Memory B cell (primary cell): ENCODE results near the gene PPME1.

Experiments used
- ATAC-seq: fragments of 150-1000 bp; cut with Tn5 transposase; 2 replicates; pipeline ENCODE4 v1.10.0; 2021; ENCODE audit warnings: low read depth, mild to moderate bottlenecking, moderate library complexity
- DNase-seq, 2 donors: peaks; one replicate each; pipeline ENCODE4 v3.0.0; 2022; ENCODE audit warnings: low spot score in 2 of 2
- H3K27ac Mint-ChIP-seq: one replicate; pipeline ENCODE4 v1.8.0; 2022; ENCODE audit warnings: mild to moderate bottlenecking, moderate library complexity, mixed read lengths
- H3K27me3 Mint-ChIP-seq: one replicate; pipeline ENCODE4 v1.8.0; 2022; ENCODE audit warnings: mixed read lengths
- H3K36me3 Mint-ChIP-seq: one replicate; pipeline ENCODE4 v1.8.0; 2022; ENCODE audit warnings: mild to moderate bottlenecking, mixed read lengths
- H3K4me1 Mint-ChIP-seq: one replicate; pipeline ENCODE4 v1.8.0; 2022; ENCODE audit warnings: mixed read lengths
- H3K4me3 Mint-ChIP-seq: one replicate; pipeline ENCODE4 v1.8.0; 2022; ENCODE audit warnings: mild to moderate bottlenecking, moderate library complexity, mixed read lengths
- H3K9me3 Mint-ChIP-seq: one replicate; pipeline ENCODE4 v1.8.0; 2022; ENCODE audit warnings: mixed read lengths

The PPME1 gene

GRCh38 chr11:74179234-74180052 lies 8.4 kb downstream of the PPME1 start:
- Mint-ChIP-seq H3K9me3 (no peaks in the 10 kb centered on the region), H3K4me1 (peaks cover 10% of the 10 kb centered on the region), H3K4me3 (no peak overlapping the region), H3K36me3 (peaks cover 11% of the 10 kb centered on the region), H3K27me3 (no peaks in the 10 kb centered on the region), H3K27ac (no peak overlapping the region)
- DNase-seq (no peak), ATAC-seq (no peak)

GRCh38 chr11:74182635-74183034 lies 11.5 kb downstream of the PPME1 start:
- no peak overlapping the region for H3K27ac Mint-ChIP-seq
- no peaks in the 10 kb centered on the region for H3K27me3 Mint-ChIP-seq
- no peak overlapping the region for H3K4me3 Mint-ChIP-seq
- no peaks in the 10 kb centered on the region for H3K9me3 Mint-ChIP-seq
- DNase-seq (no peak), ATAC-seq (no peak)
- H3K36me3 Mint-ChIP-seq, result peaks cover 14% of the 10 kb centered on the region
- H3K4me1 Mint-ChIP-seq, result peaks cover 12% of the 10 kb centered on the region

GRCh38 chr11:74185285-74185684 lies 14.2 kb downstream of the PPME1 start:
- Mint-ChIP-seq H3K27ac (no peak overlapping the region), H3K36me3 (peaks cover 14% of the 10 kb centered on the region), H3K27me3 (no peaks in the 10 kb centered on the region), H3K9me3 (peaks cover under 1% of the 10 kb centered on the region), H3K4me1 (peaks cover 7% of the 10 kb centered on the region), H3K4me3 (no peak overlapping the region)
- DNase-seq, result no peak
- no peak for ATAC-seq

GRCh38 chr11:74185695-74186094 lies 14.6 kb downstream of the PPME1 start:
- Mint-ChIP-seq H3K36me3 (peaks cover 18% of the 10 kb centered on the region), H3K9me3 (peaks cover 4% of the 10 kb centered on the region), H3K4me3 (no peak overlapping the region), H3K4me1 (peaks cover 7% of the 10 kb centered on the region), H3K27ac (no peak overlapping the region), H3K27me3 (no peaks in the 10 kb centered on the region)
- ATAC-seq (no peak), DNase-seq (no peak)

- H3K27ac Mint-ChIP-seq, result no peak overlapping the region
- DNase-seq (no peak), ATAC-seq (no peak)
- H3K27me3 Mint-ChIP-seq, result no peaks in the 10 kb centered on the region
- no peak overlapping the region for H3K4me3 Mint-ChIP-seq
- H3K36me3 Mint-ChIP-seq, result peaks cover 20% of the 10 kb centered on the region
- H3K9me3 Mint-ChIP-seq, result peaks cover 8% of the 10 kb centered on the region
- no peaks in the 10 kb centered on the region for H3K4me1 Mint-ChIP-seq
Observed at GRCh38 chr11:74195828-74196227, 24.7 kb downstream of the PPME1 start.

- no peaks in the 10 kb centered on the region for H3K4me1 Mint-ChIP-seq
- no peak for DNase-seq
- H3K4me3 Mint-ChIP-seq, result no peak overlapping the region
- H3K27ac Mint-ChIP-seq, result no peak overlapping the region
- peaks cover 19% of the 10 kb centered on the region for H3K36me3 Mint-ChIP-seq
- peaks cover 8% of the 10 kb centered on the region for H3K9me3 Mint-ChIP-seq
- ATAC-seq, result no peak
- H3K27me3 Mint-ChIP-seq, result no peaks in the 10 kb centered on the region
Observed at GRCh38 chr11:74196781-74197486, 25.8 kb downstream of the PPME1 start.

GRCh38 chr11:74203966-74204365 lies 32.9 kb downstream of the PPME1 start:
- no peaks in the 10 kb centered on the region for H3K4me1 Mint-ChIP-seq
- ATAC-seq (no peak), DNase-seq (no peak)
- H3K27me3 Mint-ChIP-seq, result no peaks in the 10 kb centered on the region
- H3K36me3 Mint-ChIP-seq, result peaks cover 33% of the 10 kb centered on the region
- no peak overlapping the region for H3K27ac Mint-ChIP-seq
- no peak overlapping the region for H3K4me3 Mint-ChIP-seq
- peaks cover 1% of the 10 kb centered on the region for H3K9me3 Mint-ChIP-seq

GRCh38 chr11:74204701-74205100 lies 33.6 kb downstream of the PPME1 start:
- Mint-ChIP-seq H3K4me1 (no peaks in the 10 kb centered on the region), H3K27ac (no peak overlapping the region), H3K36me3 (peaks cover 34% of the 10 kb centered on the region), H3K9me3 (no peaks in the 10 kb centered on the region), H3K4me3 (no peak overlapping the region), H3K27me3 (no peaks in the 10 kb centered on the region)
- ATAC-seq, result no peak
- DNase-seq, result no peak

- no peak for ATAC-seq
- H3K27me3 Mint-ChIP-seq, result no peaks in the 10 kb centered on the region
Observed at GRCh38 chr11:74205181-74205580, 34.1 kb downstream of the PPME1 start.

GRCh38 chr11:74206746-74207145 lies 35.7 kb downstream of the PPME1 start:
- Mint-ChIP-seq H3K4me1 (no peaks in the 10 kb centered on the region), H3K27me3 (no peaks in the 10 kb centered on the region), H3K9me3 (no peaks in the 10 kb centered on the region), H3K36me3 (peaks cover 38% of the 10 kb centered on the region), H3K27ac (no peak overlapping the region), H3K4me3 (no peak overlapping the region)
- DNase-seq, result no peak
- ATAC-seq, result no peak

More at GRCh38 chr11:74205181-74205580, 34.1 kb downstream of the PPME1 start:
- no peaks in the 10 kb centered on the region for H3K9me3 Mint-ChIP-seq
- DNase-seq, result no peak
- peaks cover 34% of the 10 kb centered on the region for H3K36me3 Mint-ChIP-seq
- H3K4me3 Mint-ChIP-seq, result no peak overlapping the region
- H3K4me1 Mint-ChIP-seq, result no peaks in the 10 kb centered on the region
- no peak overlapping the region for H3K27ac Mint-ChIP-seq

GRCh38 chr11:74208507-74208906 lies 37.4 kb downstream of the PPME1 start:
- ATAC-seq (no peak), DNase-seq (no peak)
- H3K9me3 Mint-ChIP-seq, result peaks cover 2% of the 10 kb centered on the region
- no peaks in the 10 kb centered on the region for H3K27me3 Mint-ChIP-seq
- H3K27ac Mint-ChIP-seq, result no peak overlapping the region
- H3K4me1 Mint-ChIP-seq, result no peaks in the 10 kb centered on the region
- peaks cover 41% of the 10 kb centered on the region for H3K36me3 Mint-ChIP-seq
- no peak overlapping the region for H3K4me3 Mint-ChIP-seq

GRCh38 chr11:74212533-74212932 lies 41.4 kb downstream of the PPME1 start:
- H3K9me3 Mint-ChIP-seq, result peaks cover 10% of the 10 kb centered on the region
- no peak overlapping the region for H3K4me3 Mint-ChIP-seq
- ATAC-seq (no peak), DNase-seq (no peak)
- peaks cover 36% of the 10 kb centered on the region for H3K36me3 Mint-ChIP-seq
- H3K27ac Mint-ChIP-seq, result no peak overlapping the region
- no peaks in the 10 kb centered on the region for H3K27me3 Mint-ChIP-seq
- H3K4me1 Mint-ChIP-seq, result no peaks in the 10 kb centered on the region

- H3K27me3 Mint-ChIP-seq, result no peaks in the 10 kb centered on the region
- no peak overlapping the region for H3K4me3 Mint-ChIP-seq
- H3K4me1 Mint-ChIP-seq, result no peaks in the 10 kb centered on the region
- H3K27ac Mint-ChIP-seq, result no peak overlapping the region
- H3K9me3 Mint-ChIP-seq, result peaks cover 2% of the 10 kb centered on the region
- H3K36me3 Mint-ChIP-seq, result peaks cover 12% of the 10 kb centered on the region
- ATAC-seq (no peak), DNase-seq (no peak)
Observed at GRCh38 chr11:74220376-74220775, 49.3 kb downstream of the PPME1 start.

- Mint-ChIP-seq H3K27me3 (no peaks in the 10 kb centered on the region), H3K4me3 (no peak overlapping the region)
- no peak for ATAC-seq
Observed at GRCh38 chr11:74221816-74222215, 50.7 kb downstream of the PPME1 start.

More at GRCh38 chr11:74221816-74222215, 50.7 kb downstream of the PPME1 start:
- DNase-seq, result no peak
- H3K27ac Mint-ChIP-seq, result no peak overlapping the region
- H3K36me3 Mint-ChIP-seq, result peaks cover 10% of the 10 kb centered on the region
- H3K9me3 Mint-ChIP-seq, result no peaks in the 10 kb centered on the region
- H3K4me1 Mint-ChIP-seq, result no peaks in the 10 kb centered on the region
